Stimulated activated CD4-positive, alpha-beta T cell treated with anti-CD3 and anti-CD28 coated beads, TNF-alpha, amount 100 ng/mL, for 1 hour (primary cell): ENCODE data around the gene PLA2G6.
A peak's percentile ranks its signal among the peaks of the same experiment; 100 is the strongest.

Experiments
- DNase-seq, 3 donors: peaks; one replicate each; pipeline ENCODE4 v3.0.0-alpha.2; 2020; ENCODE audit warnings: low read depth in 3 of 3, low spot score in 1 of 3

The PLA2G6 gene, protein sequence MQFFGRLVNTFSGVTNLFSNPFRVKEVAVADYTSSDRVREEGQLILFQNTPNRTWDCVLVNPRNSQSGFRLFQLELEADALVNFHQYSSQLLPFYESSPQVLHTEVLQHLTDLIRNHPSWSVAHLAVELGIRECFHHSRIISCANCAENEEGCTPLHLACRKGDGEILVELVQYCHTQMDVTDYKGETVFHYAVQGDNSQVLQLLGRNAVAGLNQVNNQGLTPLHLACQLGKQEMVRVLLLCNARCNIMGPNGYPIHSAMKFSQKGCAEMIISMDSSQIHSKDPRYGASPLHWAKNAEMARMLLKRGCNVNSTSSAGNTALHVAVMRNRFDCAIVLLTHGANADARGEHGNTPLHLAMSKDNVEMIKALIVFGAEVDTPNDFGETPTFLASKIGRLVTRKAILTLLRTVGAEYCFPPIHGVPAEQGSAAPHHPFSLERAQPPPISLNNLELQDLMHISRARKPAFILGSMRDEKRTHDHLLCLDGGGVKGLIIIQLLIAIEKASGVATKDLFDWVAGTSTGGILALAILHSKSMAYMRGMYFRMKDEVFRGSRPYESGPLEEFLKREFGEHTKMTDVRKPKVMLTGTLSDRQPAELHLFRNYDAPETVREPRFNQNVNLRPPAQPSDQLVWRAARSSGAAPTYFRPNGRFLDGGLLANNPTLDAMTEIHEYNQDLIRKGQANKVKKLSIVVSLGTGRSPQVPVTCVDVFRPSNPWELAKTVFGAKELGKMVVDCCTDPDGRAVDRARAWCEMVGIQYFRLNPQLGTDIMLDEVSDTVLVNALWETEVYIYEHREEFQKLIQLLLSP

DNA sequence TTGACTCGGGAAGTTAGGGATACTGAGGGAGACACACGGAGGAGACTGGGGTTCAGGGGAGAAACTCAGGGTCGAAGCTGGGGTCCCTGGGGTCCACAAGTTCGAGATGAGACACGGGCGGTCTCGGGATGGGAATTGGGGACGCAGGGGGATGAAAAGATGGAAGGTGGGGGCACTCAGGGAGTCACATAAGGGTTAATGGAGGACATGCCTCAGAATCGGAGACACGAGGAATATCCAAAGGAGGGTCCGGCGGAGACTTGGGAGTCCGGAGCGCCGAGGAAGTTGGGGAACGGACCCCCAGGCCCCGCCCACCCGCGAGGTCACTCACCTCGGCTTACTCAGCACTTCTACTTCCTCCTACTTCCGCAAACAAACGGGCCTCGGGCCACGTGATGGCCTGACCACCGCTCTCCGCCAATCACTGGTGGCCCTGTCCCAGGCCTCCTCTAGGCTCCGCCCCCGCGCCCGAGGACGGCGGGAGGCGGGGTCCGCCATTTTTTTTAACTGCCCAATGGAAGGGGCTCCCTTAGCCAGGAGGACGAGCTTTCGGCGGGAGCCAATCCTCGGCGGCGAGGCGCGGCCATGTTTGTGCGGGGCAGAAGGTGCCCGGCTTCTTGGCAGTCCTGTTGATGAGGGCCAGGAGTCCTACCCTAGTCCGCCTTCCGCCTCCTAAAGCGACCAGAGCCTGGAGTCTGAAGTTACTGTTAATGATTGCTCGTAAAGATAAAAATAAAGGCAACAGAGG is at the start of gene PLA2G6:
Gene PLA2G6 (minus strand): TSS at position 378 of the 748 bp plus-strand sequence. CDS start 12,404 bp downstream, outside the sequence.
- peak; percentile 87 to 95 (median 91) for DNase-seq

DNA sequence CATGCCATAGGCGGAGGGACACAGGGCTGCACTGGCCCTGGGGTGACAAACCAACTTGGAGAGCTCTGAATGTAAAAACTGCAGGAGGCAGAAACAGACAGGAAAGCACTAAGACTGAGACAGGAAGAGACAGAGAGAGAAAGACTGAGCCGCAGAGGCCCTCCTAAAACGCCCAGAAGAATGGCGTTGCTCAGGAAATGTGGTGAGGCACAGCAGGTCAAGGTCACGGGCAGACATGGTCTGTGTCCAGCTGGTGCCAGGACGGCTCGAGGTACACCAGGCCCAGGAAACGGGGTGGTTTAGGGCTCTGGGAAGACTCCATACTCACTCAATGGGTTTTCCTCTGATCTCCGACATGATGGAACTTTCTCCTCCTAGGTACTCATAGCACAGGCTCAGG is 49.3 kb upstream of the PLA2G6 start:
- DNase-seq, result no peak

DNA sequence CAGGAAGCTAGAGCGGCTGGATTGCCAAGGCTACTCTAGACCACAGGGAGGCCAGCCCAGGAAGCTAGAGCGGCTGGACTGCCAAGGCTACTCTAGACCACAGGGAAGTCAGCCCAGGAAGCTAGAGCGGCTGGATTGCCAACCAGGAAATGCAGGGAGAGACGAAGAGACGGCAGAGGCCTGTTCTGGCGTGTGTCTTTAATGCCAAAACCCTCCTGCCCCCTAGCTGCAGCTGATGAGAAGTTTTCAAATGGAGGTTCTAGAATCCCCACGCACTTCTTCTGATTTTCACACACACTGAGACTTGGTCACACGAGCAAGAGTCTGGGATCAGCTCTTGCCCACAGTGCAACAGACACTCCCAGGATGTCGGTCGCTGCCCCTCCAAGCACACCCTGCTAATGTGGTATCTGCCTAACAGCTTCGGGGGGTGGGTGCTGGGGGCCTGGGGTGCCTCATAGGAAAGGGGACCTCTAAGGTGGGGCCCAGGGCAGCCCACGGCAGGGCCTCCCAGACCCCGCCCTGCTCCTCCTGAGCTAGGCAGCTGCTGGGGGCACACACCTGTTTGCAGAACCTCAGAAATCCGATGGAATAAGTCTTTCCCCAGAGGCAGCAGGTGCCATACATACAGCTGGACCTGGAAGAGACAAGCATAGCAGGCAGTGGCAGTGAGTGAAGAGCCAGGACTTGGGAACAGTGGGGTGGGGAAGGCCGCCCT is 48.6 kb upstream of the PLA2G6 start:
- no peak for DNase-seq

DNA sequence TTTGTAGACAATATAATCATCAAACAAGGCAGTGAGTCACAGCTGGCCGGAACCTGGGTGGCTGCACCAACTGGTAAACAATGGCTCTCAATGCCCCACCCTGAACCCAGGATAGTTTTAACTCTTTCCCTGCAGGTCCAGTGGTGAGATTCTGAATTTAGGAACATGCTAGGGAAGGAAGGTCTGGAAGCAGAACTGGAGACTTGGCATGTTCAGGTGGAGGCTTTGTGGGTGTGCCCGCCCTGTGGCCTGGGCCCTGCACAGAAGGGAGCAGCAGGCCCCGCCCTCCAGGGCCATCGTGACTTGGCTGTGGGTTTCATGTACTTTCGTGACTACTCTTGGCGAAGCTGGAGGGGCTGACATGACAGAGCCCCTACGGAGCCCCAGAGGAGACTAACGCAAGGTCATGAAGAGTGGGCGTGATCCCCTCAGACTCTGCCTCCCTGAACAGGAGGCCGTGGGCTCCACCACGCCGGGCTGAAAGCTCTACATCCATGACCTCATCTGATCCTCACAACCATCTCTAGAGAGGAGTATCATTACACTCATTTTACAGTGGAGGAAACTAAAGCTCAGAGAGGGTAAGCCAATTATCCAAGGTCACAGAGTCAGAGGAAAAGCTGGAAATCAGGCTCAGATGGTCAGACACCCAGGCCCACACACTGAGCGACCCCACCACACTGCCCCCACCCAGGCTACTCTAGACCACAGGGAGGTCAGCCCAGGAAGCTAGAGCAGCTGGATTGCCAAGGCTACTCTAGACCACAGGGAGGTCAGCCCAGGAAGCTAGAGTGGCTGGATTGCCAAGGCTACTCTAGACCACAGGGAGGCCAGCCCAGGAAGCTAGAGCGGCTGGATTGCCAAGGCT is 47.5 kb upstream of the PLA2G6 start:
- DNase-seq, result no peak

DNA sequence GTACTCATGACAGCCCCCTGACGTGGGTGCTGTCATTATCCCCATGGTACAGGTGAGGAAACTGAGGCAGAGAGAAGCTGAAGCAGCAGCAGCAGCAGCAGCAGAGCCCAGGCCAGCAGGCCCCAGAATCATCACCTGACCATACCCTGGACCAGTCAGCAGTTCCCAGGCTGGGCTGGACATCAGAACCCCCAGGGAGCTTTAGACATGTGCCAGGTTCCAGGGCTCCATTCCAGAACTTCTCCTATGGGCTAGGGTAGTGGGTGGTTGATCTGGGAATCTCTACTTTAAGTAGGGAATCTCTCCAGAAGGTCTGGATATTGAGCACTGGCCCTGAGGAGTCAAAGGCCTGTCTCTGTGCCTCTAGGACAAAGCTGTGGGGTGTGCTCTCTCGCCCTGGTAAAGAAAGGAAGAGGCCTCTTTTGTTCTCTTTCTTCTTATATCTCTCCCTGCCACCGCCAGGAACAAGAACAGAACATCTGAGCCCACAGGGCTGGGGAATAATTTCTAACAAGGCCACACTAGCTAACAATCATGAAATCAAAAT is 46.8 kb upstream of the PLA2G6 start:
- DNase-seq, result no peak

DNA sequence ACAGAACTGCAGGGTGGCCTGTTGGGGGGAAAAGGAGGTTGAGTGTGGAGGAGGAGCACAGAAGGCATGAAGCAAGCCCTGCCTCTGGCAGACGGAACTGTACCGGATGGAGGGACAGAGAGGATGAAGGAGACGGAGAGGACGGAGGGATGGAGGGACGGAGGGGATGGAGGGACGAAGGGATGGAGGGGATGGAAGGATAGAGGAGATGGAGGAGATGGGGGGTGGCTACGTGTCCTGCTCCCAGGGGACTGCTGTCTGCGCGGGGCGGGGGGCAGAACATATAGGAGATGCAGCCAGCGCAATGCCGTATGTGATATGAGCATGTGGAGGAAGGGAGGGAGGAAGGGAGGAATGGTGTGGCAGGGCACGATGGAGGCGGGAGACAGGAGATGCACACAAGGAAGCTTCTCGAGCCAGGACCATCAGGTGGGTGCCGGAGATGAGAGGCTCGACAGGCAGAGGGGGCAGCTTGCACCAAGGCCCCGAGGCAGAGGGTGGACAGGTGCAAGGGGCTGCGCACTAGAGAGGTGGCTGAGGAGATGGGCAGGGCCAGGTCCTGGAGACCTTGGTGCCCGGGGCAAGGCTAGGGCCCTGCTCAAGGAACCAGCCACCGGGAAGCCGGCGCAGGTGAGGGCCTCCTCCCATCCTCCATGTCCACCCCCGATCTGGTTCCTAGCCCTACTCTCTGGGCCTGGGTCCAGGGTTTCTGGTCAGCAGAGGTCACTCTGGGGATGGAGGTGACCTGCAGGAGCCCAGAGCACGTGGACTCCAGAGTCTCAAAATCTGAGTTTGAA is 45.4 kb upstream of the PLA2G6 start:
- no peak for DNase-seq

DNA sequence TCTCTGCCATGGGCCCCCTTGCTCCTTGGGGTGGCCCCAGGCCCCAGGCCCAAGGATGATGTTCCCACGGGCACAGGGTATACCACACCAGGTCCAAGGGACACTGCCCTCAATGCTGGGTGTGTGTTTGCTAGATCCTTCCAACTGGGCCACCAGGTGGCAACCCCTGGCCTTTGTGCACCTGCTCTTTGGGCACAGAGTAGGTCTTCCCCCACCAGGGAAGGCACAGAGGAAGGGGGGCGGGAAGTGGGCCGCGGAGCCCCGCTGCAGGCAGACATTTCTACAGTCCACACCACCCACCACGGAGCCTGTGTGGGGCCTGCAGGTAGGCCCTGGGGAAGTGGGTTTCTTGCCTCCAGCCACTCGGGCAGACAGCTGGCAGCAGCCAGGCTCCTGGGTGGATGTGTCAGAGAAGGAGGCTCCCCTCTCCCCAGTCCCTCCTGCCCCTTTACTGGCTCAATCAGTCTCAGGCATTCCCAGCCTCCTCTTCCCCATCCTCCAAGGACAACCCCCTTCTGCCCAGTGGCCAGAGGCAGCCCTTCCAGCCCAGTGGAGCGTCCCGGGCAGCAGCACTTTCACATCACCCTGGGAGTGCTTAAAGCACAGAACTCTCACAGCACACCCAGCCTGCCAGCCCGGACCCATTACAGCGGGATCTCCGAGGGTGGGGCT is 41.8 kb upstream of the PLA2G6 start:
- no peak for DNase-seq

DNA sequence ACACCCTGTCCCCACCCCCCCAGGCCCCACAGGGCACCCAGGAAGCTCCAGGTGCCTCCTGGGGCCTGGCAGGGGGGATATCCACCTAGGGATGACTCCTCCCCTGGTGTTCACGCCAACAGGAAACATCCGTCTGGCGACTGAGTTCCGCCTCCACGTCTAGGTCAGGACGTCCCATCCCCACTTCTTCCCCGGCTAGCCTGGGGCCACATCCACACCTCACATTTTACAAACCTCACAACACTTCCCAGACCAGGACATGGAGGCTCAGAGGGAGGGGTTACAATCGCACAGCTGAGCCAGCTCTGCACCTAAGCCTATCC is 41.1 kb upstream of the PLA2G6 start:
- DNase-seq, result no peak

DNA sequence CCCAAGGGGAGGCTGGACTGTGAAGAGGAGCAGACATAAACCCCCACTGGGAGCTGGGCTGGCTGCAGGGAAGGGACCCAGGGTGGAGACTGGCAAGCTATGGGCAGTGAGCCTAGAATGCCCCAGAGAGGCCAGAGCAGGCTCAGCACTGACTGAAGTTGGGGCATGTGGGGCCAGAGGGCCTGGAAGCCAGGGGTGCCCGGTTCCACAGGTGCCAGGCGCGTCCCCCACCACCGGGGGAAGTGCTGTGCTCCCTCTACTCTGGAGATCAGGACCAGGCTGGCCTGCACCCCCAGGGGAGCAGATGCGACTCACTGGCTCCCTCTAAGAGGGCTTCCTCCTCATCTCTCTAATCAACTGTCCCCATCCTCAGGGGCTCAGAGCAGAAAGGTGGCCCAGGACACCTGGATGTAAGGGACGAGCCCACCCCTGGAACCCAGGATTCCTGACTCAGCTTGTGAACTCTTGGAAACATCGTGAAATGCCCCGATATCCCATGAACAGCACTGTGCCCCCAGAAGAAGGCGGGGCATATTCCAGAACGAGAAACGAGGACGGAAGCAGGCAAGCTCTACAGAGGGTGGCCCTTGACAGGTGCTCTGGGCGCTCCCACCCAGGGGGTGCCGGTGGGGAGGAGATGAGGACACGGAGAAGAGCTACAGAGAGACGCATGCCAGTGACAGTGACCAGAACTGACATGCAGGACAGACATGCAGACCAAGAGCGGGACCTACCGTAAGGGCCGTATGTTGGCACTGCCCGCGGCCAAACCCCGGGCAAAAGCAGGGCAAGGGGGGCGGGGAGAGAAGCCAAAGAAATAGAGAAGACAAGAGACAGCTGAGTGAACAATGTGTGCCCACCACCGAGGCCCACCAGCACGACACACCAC is 40.5 kb upstream of the PLA2G6 start:
- no peak for DNase-seq

DNA sequence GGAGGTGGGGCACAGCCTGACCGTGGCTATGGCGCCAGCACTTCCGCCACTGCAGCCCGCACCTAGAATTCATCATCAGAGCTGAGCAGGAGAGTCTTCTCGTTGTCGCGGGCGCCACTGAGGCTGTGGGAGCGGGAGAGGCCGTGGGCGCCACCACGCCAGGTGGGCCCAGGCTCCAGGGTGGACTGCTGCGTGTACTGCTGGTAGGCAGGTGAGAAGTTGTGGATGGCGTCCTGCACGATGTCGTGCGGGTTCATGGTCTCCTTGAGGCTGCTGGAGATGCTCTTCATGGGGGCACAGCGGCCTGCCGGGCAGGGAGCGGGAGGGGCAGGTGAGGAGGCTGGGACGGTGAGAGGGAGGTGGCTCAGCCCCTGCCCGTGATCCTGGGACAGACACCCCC is 39.8 kb upstream of the PLA2G6 start:
- DNase-seq, result no peak

DNA sequence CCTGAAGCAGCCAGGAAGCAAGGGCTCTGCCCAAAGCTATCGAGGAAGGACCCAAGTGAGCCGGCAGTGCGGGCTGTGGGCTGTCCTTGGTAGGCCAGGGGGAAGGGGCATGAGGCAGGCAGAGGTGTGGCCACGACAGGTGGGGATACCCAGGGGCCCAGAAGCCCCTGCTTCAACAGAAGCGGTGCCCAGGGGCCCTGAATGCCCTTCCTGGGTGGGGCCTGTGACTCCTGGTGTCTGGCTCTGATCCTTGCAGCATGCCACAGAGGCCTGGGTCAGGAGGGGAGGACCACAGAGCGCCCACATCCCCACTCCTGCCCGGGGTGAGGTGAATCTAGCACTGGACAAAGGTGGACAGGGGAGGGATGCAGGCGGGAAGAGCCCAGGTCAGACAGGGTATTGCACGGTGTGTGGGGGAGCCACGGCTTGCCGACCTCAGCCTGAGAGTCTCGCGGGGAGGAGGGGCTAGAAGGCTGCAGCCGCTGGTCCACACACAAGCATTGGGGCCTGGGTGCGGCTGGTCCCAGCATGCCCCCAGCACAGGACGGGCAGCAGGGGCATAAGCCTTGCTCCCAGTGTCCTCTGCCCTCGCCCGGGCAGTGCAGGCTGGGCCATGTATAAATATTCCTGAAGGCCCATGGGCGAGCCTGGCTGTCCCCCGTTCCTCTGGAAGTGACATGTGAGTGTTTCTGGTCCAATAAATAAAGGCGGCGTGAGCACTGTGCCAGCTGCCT is 39.2 kb upstream of the PLA2G6 start:
- DNase-seq, result no peak

DNA sequence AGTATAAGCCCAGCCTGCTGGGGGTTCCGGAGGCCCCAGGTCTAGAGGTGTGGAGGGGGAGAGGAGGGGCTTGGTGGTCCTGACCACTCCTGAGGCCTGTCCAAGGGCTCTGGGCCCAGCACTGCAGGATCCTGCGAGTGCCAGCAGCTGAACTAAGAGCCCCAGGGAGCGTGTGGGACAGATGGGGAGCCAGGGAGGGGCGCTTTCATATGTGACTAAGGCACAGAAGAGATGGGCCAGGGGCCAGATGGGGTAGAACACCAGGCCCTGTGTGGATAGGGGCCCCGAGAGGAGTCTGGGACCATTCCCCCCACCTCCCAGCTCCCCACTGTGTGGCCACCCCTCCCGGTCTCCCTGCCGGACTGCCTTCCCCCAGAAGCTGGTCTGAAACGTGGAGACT is 38.5 kb upstream of the PLA2G6 start:
- no peak for DNase-seq

DNA sequence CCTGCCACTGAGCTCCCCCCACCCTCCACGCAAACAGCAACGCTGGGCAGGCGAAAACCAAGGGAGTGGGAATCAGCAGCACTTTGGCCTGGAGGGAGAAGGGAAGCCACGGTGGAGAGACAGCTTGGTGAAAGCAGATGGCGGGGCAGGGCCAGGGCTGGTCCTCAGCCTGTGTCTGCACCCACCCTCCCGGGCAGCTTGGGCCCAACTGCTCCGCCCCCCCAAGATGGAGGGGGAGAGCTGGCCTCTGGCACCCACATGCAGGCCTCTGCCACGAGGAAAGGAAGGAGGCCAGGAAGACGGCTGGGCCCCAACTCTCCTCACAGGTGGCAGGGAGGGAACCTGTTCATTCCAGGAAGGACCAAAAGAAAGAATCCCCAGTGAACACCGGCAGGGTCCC is 38.0 kb upstream of the PLA2G6 start:
- DNase-seq, result no peak

DNA sequence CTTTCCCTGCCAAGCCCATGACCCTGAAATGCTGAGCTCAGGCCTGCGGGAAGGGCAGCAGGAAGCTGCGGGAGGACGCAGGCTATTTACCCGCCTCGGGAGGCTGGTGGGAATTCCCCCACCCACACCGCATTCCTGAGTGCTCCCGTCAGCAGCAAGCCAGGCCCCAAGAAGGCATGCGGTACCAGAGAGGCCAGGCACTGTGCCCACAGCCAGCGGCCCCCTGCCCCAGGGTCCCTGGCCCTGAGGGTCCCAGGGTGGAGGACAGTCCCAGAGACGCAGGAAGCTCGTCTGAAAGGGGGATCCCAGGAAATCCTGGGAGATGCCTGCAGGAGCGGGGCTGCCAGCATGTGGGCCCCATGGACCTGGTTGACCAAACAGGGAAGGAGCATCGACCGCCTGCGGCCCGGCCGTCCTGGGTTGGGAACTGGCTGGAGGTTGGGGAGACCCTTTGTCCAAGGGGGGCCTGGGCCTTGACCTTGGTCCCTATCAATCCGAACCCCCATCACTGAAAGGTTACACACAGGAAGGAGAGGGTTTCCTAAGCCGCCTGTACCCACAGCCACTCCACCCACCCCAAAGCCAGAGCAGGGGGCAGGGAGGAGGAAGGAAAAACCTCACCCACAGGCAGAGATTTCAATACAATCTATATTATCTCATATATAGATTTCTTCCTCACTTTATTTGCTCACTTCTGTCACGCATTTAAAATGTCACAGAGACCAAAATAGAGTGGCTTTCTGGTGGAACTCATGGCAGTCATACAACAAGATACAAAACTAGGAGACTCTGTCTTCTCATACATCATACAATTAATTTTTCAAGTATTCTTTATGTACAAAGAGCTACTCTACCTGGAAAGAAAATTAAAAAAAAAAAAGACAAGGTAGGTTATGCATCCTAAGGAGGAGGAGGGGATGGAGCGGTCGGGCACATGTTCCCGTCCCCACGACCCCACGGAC is 37.3 kb upstream of the PLA2G6 start:
- peak in 1 of 3 donors; percentile 16 for DNase-seq

DNA sequence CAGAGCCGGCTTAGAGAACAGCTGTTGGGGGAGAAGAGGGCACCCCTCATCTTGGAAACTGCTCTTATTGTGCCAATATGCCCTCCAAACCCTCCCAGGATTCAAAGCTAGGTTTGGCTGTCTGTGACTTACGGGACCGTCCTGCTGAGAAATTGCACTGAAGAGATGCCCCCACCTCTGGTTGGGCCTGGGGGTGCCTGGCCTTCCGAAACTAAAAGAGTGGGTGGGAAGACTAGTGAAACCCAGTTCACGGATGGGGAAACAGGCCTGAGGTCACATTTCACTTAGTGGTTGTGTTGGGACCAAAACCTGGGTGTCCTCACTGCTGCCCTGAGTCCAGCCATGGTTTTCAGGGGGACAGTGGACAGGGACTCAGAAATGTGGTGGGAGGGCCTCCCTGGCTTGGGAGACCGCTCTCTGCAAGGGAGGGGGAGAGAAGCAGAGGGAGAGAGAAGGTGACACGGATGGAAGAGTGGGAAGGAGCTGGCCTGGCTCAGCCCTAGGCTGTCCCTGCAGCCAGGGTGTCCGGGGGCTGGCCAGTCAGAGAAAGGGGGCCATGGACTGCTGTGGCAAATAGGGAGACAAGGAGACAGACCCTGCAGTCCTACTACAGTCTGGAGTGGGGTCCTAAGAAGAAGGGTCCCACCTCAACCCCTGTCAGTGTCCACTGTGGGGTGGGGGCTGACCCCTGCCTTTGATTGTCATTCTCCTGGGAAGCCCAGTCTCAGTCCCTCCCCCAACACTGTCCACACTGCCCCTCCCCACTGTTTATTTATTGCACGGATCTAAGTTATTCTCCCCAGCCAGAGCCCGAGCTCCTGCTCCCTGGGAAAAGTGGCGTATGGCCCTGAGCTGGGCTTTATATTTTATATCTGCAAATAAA is 33.8 kb upstream of the PLA2G6 start:
- DNase-seq, result no peak
